Keratinocyte (primary cell): ENCODE data around the gene ITIH3. TPM values are rescaled to one million over a fixed set of nuclear protein-coding genes. Genes with fewer than 3 reads are reported as not detected.

Source experiments
- DNase-seq: peaks from one replicate; pipeline ENCODE4 v3.0.0-alpha.2; 2011; ENCODE audit warnings: low read depth, missing footprints, low spot score
- FAIRE-seq: peaks from 2 replicates; lab custom pipeline; 2011; peaks lifted over from hg19 to GRCh38; lab: Jason Lieb, UNC
- H2AFZ ChIP-seq: 2 replicates; pipeline ENCODE4 v1.6.0; 2012; ENCODE audit warnings: low read length, control low read depth, inconsistent platforms; ENCODE audit not compliant: control insufficient read depth
- H3K27ac ChIP-seq: 2 replicates; pipeline ENCODE4 v1.5.1; 2011; ENCODE audit warnings: low read length; ENCODE audit not compliant: control insufficient read depth, insufficient read depth
- H3K27me3 ChIP-seq: 3 replicates; pipeline ENCODE4 v1.6.0; 2011; ENCODE audit warnings: low read length; ENCODE audit not compliant: control insufficient read depth, insufficient read depth; ENCODE audit errors: extremely low read depth
- H3K36me3 ChIP-seq, 2 experiments: 2 replicates in 1 of 2; 3 replicates in 1 of 2; pipeline ENCODE4 v1.5.1; 2011; ENCODE audit warnings: low read length in 2 of 2, mild to moderate bottlenecking in 1 of 2; ENCODE audit not compliant: control insufficient read depth in 2 of 2, insufficient read depth in 2 of 2; ENCODE audit errors: extremely low read depth in 1 of 2
- H3K4me1 ChIP-seq: 3 replicates; pipeline ENCODE4 v1.5.1; 2011; ENCODE audit warnings: low read length; ENCODE audit not compliant: control insufficient read depth, insufficient read depth; ENCODE audit errors: extremely low read depth
- H3K4me2 ChIP-seq: 3 replicates; pipeline ENCODE4 v1.6.0; 2011; ENCODE audit warnings: low read depth, low read length; ENCODE audit not compliant: control insufficient read depth, insufficient read depth; ENCODE audit errors: extremely low read depth
- H3K4me3 ChIP-seq, 3 experiments: fragments of 200-600 bp in 1 of 3; sonication (generic) in 1 of 3; 2 replicates in 2 of 3; 3 replicates in 1 of 3; pipeline ENCODE4 v1.5.1; 2011 to 2016; ENCODE audit warnings: low read length in 3 of 3, mild to moderate bottlenecking in 3 of 3, control low read depth in 2 of 3, inconsistent platforms in 1 of 3, low read depth in 1 of 3, mixed read lengths in 1 of 3, mixed run types in 1 of 3, moderate library complexity in 1 of 3; ENCODE audit not compliant: control insufficient read depth in 2 of 3, insufficient read depth in 2 of 3; ENCODE audit errors: extremely low read depth in 1 of 3
- H3K79me2 ChIP-seq: 2 replicates; pipeline ENCODE4 v1.6.0; 2012; ENCODE audit warnings: low read length; ENCODE audit not compliant: control insufficient read depth, insufficient read depth
- H3K9ac ChIP-seq: 3 replicates; pipeline ENCODE4 v1.6.0; 2011; ENCODE audit warnings: low read length; ENCODE audit not compliant: control insufficient read depth, insufficient read depth; ENCODE audit errors: extremely low read depth
- H3K9me1 ChIP-seq: 3 replicates; pipeline ENCODE4 v1.6.0; 2011; ENCODE audit warnings: low read length; ENCODE audit not compliant: control insufficient read depth, insufficient read depth; ENCODE audit errors: extremely low read depth
- H3K9me3 ChIP-seq: 2 replicates; pipeline ENCODE4 v1.5.1; 2012; ENCODE audit warnings: low read depth, low read length; ENCODE audit not compliant: control insufficient read depth
- H4K20me1 ChIP-seq: 3 replicates; pipeline ENCODE4 v1.6.0; 2011; ENCODE audit warnings: low read length; ENCODE audit not compliant: control insufficient read depth, insufficient read depth; ENCODE audit errors: extremely low read depth
- CTCF ChIP-seq, 3 experiments: IDR thresholded peaks in 1 of 3; conservative IDR thresholded peaks in 1 of 3; optimal IDR thresholded peaks in 1 of 3; 2 replicates in 2 of 3; 3 replicates in 1 of 3; pipeline versions ENCODE3 to v1.5.1; 2011; ENCODE audit warnings: low read length in 3 of 3, mild to moderate bottlenecking in 3 of 3, moderate library complexity in 2 of 3, control low read depth in 1 of 3, inconsistent platforms in 1 of 3; ENCODE audit not compliant: insufficient read depth in 2 of 3; ENCODE audit errors: extremely low read depth in 1 of 3
- EZH2 ChIP-seq: IDR thresholded peaks from one replicate; pipeline ENCODE4 v1.6.1; 2012; ENCODE audit warnings: inconsistent platforms, mild to moderate bottlenecking, low read length, moderate library complexity
- dilution Hi-C: fragments of 300-500 bp; cut with MboI; formaldehyde crosslinking; loops from one replicate; pipeline ENCODE4 v1.7.0; 2020; ENCODE audit warnings: low sequenced_read_pairs; ENCODE audit not compliant: extremely low pct_ligation_motif_present
- polyA plus RNA-seq, 5 experiments: library from polyadenylated mRNA; depleted of rRNA in 3 of 5; stranded (reverse) in 3 of 5; stranded (forward) in 1 of 5; unstranded in 1 of 5; fragments of >200 nt; gene quantifications; 1 replicate in 1 of 5; 2 replicates in 3 of 5; 3 replicates in 1 of 5; pipeline versions ENCODE4 v1.2.1 to v1.2.3, GENCODE V29; 2011 to 2012; ENCODE audit warnings: missing spikeins in 2 of 5, low read depth in 1 of 5, low replicate concordance in 1 of 5

Gene ITIH3
- polyA plus RNA-seq, 1 donor (not counting 4 experiments of a cell fraction or from before 2014, with no cell fraction given), result not detected

- Histone ChIP-seq H3K79me2 (no peaks in the 10 kb centered on the region), H3K9ac (no peak overlapping the region), H3K4me2 (no peak overlapping the region), H3K27ac (no peak overlapping the region), H3K9me3 (no peaks in the 10 kb centered on the region), H2AFZ (no peak overlapping the region), H3K36me3 (peaks cover 9 to 13% of the 10 kb centered on the region in 2 experiments), H3K9me1 (no peaks in the 10 kb centered on the region), H3K4me3 (no peak overlapping the region), H3K27me3 (no peaks in the 10 kb centered on the region), H3K4me1 (no peaks in the 10 kb centered on the region), H4K20me1 (no peaks in the 10 kb centered on the region)
- FAIRE-seq (no peak), DNase-seq (no peak)
- dilution Hi-C loops, result no loop called here
- no peak for TF ChIP-seq EZH2
Observed at GRCh38 chr3:52754373-52754772, 40.2 kb upstream of the ITIH3 start.

GRCh38 chr3:52756141-52756540 is 38.5 kb upstream of the ITIH3 start:
- Histone ChIP-seq H2AFZ (no peak overlapping the region), H3K9ac (no peak overlapping the region), H3K4me3 (no peak overlapping the region), H3K27me3 (no peaks in the 10 kb centered on the region), H3K27ac (no peak overlapping the region), H3K4me2 (no peak overlapping the region), H3K4me1 (no peaks in the 10 kb centered on the region), H4K20me1 (no peaks in the 10 kb centered on the region), H3K36me3 (peaks cover 0 to 11% of the 10 kb centered on the region in 2 experiments), H3K79me2 (no peaks in the 10 kb centered on the region), H3K9me3 (no peaks in the 10 kb centered on the region), H3K9me1 (no peaks in the 10 kb centered on the region)
- TF ChIP-seq EZH2 (no peak), CTCF (optimal IDR thresholded peaks at IDR 0.05 in 1 of 3, IDR thresholded peaks at IDR 0.05 in 1 of 3, conservative IDR thresholded peaks at IDR 0.05 in 1 of 3; ENCODE audit: extremely low read depth in 1 of 3, insufficient read depth in 2 of 3, low read length in 3 of 3) (no peak)
- no peak for DNase-seq
- FAIRE-seq, result no peak
- dilution Hi-C loops, result no loop called here

- FAIRE-seq, result no peak
- no peaks in the 10 kb centered on the region for H3K9me1 ChIP-seq
Observed at GRCh38 chr3:52763466-52763865, 31.1 kb upstream of the ITIH3 start.

More at GRCh38 chr3:52763466-52763865, 31.1 kb upstream of the ITIH3 start:
- no peak overlapping the region for H3K27ac ChIP-seq
- no peak overlapping the region for H2AFZ ChIP-seq
- H3K36me3 ChIP-seq, result peaks cover 4 to 8% of the 10 kb centered on the region in 2 experiments
- no peak overlapping the region for H3K4me3 ChIP-seq
- H3K4me1 ChIP-seq, result no peaks in the 10 kb centered on the region
- no peak overlapping the region for H3K4me2 ChIP-seq
- dilution Hi-C loops, result no loop called here
- no peak overlapping the region for H3K9ac ChIP-seq
- no peaks in the 10 kb centered on the region for H3K27me3 ChIP-seq
- no peaks in the 10 kb centered on the region for H4K20me1 ChIP-seq
- peaks cover 3% of the 10 kb centered on the region for H3K79me2 ChIP-seq
- H3K9me3 ChIP-seq, result no peaks in the 10 kb centered on the region
- no peak for DNase-seq
- TF ChIP-seq EZH2, result no peak
- no peak for TF ChIP-seq CTCF (optimal IDR thresholded peaks at IDR 0.05 in 1 of 3, IDR thresholded peaks at IDR 0.05 in 1 of 3, conservative IDR thresholded peaks at IDR 0.05 in 1 of 3; ENCODE audit: extremely low read depth in 1 of 3, insufficient read depth in 2 of 3, low read length in 3 of 3)
